Epithelial cell of esophagus (primary cell): ENCODE measurements around the gene BCL7A.

Experiments
- DNase-seq: peaks from one replicate; pipeline ENCODE4 v3.0.0; 2010; ENCODE audit warnings: low read depth
- H3K4me3 ChIP-seq: 2 replicates; pipeline ENCODE4 v1.5.1; 2011; ENCODE audit warnings: mild to moderate bottlenecking, low read length, control low read depth
- TF ChIP-seq, protein P1 (sequence below): IDR thresholded peaks from 2 replicates; pipeline ENCODE4 v1.5.1; 2011; ENCODE audit warnings: low read depth, mild to moderate bottlenecking, low read length, control low read depth, inconsistent platforms; ENCODE audit not compliant: insufficient read depth; ENCODE audit errors: missing control alignments

Gene BCL7A

DNA sequence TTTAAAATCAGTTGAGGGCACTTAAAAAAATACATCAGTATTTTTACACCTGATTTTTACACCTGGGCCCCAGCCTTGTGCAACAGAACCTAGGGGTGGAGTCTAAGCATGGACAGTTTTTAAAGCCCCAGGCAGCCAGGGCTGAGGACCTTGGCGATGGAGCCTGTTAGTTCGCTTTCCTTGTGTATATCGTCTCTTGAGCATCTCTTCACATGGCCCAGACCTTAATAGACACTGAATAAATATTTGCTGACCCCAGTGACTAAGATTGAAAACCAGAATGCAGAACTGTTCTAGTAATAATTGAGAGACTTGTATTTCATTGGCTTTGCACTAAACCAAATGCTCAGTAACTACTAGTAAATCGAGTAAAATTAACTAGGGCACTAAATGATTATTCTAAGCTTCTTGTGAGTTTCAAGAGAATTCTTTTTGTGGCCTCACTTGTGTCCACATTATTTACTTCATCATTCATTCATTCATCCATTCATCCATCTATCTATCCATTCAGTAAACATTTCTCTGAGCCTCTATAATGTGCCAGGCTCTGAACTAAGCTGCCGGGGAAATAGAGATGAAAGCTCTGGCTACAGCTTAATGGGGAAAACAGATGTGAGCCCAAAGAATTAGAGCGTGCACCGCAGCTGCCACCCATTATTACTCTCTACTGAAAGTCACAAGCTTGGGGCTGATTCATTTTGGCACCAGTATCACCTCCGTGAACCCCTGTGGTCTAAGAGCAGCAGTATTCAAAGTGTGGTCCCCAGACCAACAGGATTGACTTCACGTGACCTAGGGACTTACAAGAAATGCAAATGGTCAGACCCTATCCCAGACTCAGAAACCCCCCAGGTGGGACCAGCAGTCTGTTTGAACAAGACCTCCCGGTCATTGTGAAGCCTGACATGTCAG is 30.7 kb upstream of the BCL7A start:
- TF ChIP-seq, protein P1, sequence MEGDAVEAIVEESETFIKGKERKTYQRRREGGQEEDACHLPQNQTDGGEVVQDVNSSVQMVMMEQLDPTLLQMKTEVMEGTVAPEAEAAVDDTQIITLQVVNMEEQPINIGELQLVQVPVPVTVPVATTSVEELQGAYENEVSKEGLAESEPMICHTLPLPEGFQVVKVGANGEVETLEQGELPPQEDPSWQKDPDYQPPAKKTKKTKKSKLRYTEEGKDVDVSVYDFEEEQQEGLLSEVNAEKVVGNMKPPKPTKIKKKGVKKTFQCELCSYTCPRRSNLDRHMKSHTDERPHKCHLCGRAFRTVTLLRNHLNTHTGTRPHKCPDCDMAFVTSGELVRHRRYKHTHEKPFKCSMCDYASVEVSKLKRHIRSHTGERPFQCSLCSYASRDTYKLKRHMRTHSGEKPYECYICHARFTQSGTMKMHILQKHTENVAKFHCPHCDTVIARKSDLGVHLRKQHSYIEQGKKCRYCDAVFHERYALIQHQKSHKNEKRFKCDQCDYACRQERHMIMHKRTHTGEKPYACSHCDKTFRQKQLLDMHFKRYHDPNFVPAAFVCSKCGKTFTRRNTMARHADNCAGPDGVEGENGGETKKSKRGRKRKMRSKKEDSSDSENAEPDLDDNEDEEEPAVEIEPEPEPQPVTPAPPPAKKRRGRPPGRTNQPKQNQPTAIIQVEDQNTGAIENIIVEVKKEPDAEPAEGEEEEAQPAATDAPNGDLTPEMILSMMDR = no peak
- H3K4me3 ChIP-seq = no peak overlapping the region
- peak; percentile 20 for DNase-seq

DNA sequence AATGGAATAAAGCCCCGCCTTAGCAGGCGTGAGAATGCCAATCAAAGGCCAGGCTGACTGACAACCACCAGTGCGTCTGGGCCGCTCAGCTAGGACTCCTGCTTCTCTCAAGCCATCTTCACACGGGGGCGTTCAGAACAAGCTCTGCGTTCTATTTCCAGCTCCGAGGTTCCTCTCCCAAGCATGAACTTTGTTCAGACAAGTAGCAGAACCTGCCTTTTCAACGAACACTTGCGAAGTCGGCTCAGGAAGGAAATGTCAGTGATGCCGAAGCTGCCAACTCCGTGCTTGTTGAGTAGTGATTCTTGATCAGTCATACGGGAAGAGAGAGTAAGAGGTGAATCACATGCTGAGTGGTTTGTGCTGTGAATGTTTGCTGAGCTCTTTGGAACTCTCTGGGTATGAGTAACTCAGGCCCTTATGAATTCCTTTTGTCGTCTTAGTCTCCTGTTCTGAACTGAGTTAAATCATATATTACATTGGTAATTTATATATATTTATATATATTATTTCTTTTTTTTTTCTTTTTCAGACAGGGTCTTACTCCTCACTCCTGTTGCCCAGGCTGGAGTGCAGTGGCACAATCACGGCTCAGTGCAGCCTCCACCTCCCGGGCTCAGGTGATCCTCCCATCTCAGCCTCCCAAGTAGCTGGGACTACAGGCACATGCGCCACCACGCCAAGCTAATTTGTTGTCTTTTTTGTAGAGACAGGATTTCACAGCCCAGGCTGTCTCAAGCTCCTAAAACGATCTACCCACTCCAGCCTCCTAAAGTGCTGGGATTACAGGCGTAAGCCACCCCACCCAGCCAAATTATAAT is 29.4 kb upstream of the BCL7A start:
- TF ChIP-seq, protein P1 = no peak
- H3K4me3 ChIP-seq = no peak overlapping the region
- peak; percentile 100 for DNase-seq

DNA sequence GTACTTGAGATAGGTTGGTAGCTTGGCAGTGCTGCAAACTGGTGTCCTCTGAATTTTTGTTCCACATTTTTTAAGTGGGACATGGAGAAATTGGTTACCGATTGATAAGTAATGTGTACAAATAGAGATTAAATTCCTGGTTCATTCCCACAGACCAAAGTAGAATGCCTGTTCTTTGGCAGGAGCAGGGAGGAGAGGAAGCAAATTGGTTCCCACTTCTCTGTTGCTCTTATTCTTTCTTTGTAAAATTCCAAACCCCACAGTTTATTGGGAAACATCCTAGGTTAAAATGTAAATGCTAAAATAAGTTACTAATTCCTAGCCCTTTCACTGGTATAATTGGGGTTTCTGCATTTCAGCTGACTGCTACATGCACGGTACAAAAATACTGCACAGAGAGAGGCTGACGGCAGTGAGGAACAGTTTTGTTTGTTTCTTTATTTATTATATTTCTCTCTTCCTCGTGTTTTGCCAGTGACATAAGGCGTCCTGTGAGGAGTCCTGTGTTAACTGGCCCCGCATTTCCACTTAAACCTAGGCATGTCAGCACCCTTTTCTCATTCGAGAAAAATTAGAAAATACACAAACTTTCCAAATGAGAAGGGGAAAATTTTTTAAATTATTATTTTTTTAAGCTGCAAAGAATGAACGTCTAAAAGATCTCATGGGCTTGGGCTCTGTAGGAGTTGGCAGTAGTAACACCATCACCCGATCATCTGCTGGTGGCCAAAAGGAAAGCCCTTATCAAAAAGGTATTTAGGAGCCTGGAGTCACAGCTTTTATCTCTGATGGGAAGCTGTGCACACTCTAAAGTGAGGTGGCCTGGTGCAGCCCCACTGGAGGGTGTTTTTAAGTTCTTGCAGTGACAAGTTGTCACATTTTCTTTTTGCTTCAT is 25.4 kb upstream of the BCL7A start:
- TF ChIP-seq, protein P1 = no peak
- H3K4me3 ChIP-seq = no peak overlapping the region
- no peak for DNase-seq

DNA sequence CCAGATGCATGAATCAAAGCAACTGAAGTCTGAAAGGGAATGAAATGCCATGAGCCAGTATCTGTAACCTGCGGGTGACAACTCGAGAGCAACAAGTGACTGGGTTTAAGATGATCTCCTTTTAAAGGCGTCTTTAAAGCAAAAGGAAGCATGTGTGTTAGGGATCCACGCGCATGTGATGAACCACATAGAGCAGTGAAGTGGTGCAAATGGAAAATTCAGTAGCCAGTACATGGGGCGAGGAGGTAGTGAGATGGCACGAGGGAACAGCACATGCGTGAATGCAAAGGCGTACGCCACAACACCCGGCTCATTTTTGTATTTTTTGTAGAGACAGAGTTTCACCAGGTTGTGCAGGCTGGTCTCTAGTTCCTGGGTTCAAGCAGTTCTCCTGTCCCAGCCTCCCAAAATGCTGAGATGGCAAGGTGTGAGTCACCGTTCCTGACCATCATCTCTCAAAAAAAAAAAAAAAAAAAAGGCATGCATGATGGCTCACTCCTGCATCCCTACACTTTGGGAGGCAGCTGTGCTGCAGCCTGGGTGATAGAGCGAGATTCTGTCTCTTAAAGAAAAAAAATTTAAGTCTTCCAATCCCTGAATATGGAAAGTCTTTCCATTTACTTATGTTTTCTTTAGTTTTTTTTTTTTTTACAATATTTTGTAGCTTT is 24.6 kb upstream of the BCL7A start:
- H3K4me3 ChIP-seq = no peak overlapping the region
- TF ChIP-seq, protein P1 = no peak
- DNase-seq = peak; percentile 47

DNA sequence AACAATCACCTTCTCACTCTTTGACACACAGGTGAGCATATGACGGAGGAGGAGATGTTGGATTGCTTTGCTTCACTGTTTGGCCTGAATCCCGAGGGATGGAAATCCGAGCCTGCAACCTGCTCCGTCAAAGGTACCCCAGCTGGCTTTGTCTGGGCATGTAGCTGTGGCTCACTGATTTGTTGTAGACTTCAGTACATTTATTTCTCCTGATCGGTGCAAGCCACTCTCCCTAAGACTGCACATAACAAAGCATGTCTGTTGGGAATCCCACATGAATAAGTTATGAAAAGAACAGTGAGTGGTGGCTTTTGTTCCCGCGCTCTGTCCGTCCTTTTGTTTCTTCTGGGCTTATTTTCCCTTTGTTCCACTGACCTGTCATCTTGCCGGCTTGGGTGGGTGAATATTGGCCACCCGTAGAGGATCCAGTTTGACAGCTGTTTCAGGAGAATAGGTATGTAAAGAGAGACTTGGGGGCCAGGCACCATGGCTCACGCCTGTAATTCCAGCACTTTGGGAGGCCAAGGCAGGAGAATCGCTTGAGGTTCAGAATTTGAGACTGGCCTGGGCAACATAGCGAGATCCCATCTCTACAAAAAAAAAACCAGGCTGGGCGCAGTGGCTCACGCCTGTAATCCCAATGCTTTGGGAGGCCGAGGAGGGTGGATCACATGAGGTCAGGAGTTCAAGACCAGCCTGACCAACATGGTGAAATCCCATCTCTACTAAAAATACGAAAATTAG is 20.0 kb upstream of the BCL7A start:
- TF ChIP-seq, protein P1 = no peak
- H3K4me3 ChIP-seq = no peak overlapping the region

More for the DNA sequence above, 20.0 kb upstream of the BCL7A start:
- peak; percentile 98 for DNase-seq
